ENCODE measurements around the gene DSG2.
"Not testable (repeated sequence)": the region's sequence is repeated elsewhere in the genome, so short reads cannot be mapped to it uniquely, and the experiment has no call there.

The DSG2 gene

DNA sequence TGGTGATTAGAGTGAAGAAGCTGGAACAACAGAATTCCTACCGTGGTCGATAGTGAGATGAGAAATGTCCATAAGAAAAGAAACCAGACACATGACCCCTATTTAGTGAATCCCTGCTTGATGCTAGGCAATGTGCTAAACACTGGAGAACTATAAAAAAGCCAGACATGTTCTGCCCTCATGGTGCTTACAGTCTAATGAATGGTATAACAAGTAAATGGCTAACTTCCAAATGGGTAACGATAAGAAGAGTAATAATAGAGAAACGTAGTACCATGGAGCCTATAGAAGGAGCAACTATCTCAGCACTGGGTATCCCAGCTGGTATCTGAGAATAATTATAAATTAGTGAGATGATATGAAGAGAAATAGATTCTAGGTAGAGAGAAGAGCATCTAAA, 5.0 kb downstream of the DSG2 start:
- no peak for DNase-seq

DNA sequence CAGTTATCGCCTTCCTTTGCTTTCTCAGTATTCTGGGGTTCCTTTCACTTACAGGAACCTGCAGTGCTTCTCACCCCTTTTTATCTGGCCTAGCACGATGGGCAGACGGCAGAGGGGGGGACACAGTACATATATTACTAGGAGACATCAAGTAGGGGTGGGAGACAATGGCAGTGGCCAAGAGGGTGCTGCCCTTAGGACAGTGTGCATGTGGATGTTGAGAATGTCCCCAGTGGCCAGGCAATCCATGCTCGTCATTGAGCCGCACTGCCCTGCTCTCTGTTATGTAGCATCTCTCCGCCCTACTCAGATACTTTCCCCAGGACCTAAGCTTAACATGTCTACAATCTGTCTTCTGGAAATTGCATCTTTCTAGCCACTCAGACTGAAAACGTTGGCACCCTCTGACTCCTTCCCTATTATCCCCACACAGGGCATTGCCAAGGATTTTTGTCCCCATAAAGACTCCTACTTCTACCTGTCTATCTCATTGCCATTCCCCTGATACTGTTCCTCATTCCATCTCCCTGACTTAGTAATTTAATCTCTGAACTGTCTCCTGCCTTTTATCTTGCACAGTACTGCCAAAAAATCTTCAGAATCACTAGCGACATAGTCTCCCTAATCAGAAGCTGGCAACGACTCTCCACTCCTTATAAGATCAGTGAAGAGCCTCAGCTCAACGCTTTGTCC, 6.6 kb downstream of the DSG2 start:
- no peak for DNase-seq

DNA sequence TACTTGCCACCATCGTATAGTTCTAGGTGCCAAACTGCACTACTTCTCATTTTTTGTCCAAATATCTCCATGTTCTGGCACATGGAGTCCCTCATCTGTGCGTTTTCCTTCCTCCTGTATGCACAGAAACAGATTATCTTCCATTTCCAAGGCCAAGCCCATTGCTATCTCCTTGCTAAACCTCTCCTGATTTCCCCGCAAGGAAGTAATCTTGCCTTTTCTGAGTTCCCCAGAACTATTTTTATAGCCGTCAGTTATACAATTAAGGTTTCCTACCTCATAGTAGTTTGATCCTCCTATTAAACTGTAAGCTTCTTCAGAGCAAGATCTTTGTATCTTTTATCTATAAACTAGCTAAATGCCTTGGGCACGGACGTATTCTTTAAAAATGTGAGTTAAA, 7.2 kb downstream of the DSG2 start:
- no peak for DNase-seq

DNA sequence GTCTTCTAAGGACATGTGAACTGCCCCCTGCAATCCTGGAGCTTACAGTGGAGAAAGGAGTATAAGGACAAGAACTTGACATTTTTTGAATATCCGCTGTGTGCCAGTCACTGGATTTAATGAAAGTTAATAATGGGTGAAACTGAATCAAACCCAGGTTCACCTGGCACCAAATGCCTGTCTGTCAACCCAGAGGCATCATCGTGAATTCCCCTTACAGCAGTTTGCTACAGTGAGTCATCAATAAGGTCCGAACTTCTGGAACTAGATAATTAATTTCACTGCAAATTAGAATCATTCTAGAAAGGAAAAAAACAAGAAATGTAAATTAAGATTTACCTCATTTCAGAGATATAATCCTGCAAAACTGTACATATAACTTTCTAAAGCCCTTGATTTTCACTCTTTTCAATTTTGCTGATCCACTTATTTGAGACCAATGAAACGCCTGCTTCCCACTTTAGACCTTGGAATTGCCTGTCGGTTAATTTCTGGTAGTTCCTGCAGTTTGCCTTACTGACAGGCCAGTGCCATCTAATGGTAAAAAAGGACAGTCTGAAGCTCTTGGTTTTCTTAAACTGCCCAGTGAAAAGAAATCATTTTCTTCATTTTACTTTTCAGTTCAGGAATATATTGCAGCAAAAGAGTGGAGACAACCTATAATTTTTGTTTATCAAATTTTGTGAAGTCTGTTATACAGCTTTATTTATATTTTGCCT, 8.2 kb downstream of the DSG2 start:
- DNase-seq, result no peak

GRCh38 chr18:31507124-31507523, 9.1 kb downstream of the DSG2 start:
- not testable (repeated sequence) for DNase-seq

DNA sequence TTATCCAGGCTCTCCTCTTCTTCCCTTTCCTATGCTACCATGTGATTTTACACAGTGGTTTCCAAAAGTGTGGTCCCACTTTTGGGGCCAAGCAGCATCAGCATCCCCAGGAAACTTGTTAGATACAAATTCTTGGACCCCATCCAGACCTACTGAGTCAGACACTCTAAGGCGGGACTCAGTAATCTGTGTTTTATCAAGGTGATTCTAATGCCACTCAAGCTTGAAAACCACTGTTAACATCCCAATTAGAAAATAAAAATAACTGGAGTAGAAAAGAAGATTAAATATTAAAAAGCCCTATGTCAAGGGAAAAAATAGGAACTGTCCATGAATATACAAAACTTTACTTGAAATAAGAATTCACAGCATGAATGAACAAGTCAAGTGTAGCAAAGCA, 10.8 kb downstream of the DSG2 start:
- DNase-seq, result no peak

GRCh38 chr18:31509571-31509970, 11.6 kb downstream of the DSG2 start:
- no peak for DNase-seq

GRCh38 chr18:31510319-31510718, 12.3 kb downstream of the DSG2 start:
- no peak for DNase-seq

GRCh38 chr18:31511098-31511497, 13.1 kb downstream of the DSG2 start:
- no peak for DNase-seq

GRCh38 chr18:31512203-31512764, 14.3 kb downstream of the DSG2 start:
- DNase-seq, result no peak

GRCh38 chr18:31513189-31513935, 15.4 kb downstream of the DSG2 start:
- DNase-seq, result no peak

GRCh38 chr18:31516437-31516836, 18.5 kb downstream of the DSG2 start:
- no peak for DNase-seq

DNA sequence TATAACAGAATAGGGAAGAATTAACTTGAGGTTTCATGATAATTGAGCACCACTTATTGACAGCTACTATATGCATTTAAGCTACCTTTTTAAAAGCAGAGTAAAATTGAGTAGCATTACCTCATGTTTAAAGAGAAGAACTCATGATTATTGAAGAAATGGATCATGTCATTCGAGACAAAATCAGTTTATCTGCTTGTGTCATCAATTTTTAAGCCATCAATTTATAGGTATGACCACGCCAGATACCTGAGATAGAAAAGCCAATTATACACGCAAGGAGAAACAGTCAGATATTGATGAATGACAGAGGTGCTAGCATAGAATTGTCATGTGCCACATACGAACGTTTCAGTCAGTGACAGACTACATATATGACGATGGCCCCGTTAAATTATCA, 28.4 kb downstream of the DSG2 start:
- DNase-seq, result no peak

GRCh38 chr18:31533236-31533635, 35.3 kb downstream of the DSG2 start:
- DNase-seq, result no peak

DNA sequence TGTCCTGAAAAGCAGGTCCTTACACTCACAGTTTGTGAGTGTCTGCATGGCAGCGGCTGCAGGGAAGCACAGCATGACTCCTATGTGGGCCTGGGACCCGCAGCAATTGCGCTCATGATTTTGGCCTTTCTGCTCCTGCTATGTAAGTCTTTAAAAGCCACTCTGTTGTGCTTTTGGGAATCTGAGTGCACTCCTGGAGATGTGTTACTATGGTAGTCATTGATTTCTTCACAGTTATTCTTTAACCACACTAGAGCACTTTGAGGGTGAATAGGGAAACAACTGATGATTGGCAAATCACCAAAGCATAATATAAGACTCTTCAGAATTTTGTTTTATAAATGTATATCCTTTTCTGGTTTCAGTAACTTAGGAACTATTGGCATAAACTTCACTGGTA, 40.9 kb downstream of the DSG2 start:
- DNase-seq, result no peak

DNA sequence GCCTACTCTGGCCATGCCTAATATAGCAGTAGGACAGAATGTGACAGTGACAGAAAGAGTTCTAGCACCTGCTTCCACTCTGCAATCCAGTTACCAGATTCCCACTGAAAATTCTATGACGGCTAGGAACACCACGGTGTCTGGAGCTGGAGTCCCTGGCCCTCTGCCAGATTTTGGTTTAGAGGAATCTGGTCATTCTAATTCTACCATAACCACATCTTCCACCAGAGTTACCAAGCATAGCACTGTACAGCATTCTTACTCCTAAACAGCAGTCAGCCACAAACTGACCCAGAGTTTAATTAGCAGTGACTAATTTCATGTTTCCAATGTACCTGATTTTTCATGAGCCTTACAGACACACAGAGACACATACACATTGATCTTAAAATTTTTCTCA, 48.5 kb downstream of the DSG2 start:
- no peak for DNase-seq

DNA sequence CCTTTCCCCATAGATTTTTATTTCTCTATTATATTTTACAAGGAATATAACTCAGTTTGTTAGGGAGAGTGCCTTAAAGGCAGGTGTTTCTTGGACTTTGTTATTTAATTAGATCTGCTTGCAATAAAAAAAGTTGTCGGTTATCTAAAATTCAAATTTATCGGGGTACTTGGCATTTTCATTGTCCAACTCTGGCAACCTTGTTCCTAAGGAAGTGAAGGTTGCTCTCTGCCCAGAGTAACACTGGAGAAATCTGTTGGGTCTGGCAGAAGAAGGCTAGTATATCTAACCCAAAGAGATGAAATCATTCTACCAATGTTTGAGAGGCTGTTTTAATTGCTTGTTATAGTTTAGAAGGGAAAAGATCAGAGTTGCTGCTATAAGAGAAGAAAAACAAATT, 50.9 kb downstream of the DSG2 start:
- DNase-seq, result no peak

DNA sequence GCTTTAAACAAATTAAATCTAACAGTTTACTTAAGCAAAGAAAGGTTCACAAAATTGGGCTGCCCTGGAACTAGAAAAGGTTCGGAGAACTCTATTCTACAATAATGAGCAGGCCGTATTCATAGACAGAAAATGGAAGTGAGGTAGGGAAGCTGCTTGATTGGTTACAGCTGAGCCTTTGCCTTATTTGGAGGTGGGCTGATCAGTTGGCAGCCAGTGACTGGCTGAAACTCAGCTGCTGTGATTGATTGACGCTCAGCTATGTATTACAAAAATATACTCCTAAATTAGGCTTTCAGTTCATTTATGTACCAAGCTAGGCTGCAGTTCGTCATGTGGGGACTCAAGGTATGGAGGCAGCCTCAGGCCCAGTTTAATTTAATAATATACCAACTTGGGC, 51.4 kb downstream of the DSG2 start:
- DNase-seq, result no peak

GRCh38 chr18:31551883-31552282, 53.9 kb downstream of the DSG2 start:
- DNase-seq, result no peak

GRCh38 chr18:31553800-31554199, 55.8 kb downstream of the DSG2 start:
- no peak for DNase-seq

DNA sequence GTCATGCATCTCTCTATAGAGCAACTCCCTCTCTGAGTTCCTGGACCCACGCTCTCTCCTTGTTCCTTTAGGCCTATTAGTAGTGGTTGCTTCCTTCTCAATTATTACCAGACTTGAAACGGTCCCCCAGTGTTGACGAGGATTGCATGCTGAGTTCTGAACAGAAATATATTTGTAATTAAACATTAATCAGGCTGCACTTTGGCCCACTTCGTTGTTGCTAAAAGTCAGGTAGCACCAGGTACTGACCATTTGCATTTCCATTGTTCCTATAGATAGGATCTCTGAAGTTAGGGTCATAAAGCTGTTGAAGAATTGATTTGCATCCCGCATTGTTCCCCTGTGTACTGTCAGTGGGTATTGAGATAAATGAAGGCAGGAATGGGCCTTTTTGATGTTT, 56.8 kb downstream of the DSG2 start:
- no peak for DNase-seq

DNA sequence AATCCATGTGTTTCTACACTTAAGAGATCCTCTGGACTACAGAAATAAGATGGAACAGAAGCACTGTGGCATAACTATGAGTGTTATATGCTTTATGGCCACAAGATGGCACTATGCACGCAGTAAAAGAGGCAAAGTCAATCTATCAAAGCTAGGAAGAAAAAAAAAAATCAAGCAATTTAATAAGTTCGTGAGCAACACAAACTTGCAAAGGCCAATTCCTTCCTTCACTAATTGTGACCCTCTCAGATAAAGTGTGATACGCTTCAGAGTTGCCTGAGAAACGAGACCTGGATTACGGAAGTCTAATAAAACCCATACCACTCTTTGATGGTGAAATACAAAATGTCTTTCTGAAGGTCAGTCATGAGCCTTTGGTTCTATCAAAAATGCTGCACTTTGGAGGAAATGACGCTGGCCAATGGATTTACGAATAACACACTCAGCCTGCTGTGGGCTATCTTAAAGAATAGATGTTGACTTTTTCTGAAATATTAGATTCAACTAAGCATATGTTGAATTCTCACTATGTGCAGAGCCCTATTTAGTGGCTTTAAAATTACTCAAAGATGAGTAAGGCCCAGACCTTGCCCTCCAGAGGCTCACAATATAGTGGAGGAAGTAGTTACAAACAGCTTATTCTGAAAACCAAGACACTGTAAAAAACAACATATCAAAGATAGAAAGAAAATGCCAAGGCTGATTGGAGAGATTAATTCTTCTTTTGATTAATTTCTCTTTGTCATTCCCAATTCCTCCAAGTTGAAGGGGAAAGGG, 58.2 kb downstream of the DSG2 start:
- peak; percentile 34 to 59 for DNase-seq

- DNase-seq, result no peak
Measured at GRCh38 chr18:31557446-31557845, 59.5 kb downstream of the DSG2 start.
